NCI-H345 (cell line): ENCODE results near the gene EIF3B.
"Not testable (repeated sequence)": the region's sequence is repeated elsewhere in the genome, so short reads cannot be mapped to it uniquely, and the experiment has no call there.

Source experiments
- DNase-seq: peaks from one replicate; lab custom pipeline; 2025; lab: John Stamatoyannopoulos, UW

EIF3B gene

GRCh38 chr7:2347351-2348063 is 7.1 kb upstream of the EIF3B start:
- not testable (repeated sequence) for DNase-seq

- DNase-seq, result no peak
These were observed 4.6 kb upstream of the EIF3B start for GRCh38 chr7:2350055-2350454.

DNA sequence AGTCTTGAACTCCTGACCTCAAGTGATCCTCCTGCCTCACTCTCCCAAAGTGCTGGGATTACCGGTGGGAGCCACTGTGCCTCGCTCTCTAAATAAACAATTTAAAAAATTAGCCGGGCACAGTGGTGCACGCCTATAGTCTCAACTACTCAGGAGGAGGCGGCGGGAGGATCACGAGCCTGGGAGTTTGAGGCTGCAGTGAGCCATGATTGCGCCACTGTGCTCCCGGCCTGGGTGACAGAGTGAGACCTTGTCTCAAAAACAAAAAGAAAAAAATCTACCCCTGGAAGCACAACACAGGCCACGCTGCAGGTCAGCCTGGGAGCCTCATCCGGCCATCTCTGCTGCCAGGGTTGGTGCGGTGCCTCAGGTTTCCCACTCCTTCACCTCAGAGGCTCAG is 3.8 kb upstream of the EIF3B start:
- no peak for DNase-seq

DNA sequence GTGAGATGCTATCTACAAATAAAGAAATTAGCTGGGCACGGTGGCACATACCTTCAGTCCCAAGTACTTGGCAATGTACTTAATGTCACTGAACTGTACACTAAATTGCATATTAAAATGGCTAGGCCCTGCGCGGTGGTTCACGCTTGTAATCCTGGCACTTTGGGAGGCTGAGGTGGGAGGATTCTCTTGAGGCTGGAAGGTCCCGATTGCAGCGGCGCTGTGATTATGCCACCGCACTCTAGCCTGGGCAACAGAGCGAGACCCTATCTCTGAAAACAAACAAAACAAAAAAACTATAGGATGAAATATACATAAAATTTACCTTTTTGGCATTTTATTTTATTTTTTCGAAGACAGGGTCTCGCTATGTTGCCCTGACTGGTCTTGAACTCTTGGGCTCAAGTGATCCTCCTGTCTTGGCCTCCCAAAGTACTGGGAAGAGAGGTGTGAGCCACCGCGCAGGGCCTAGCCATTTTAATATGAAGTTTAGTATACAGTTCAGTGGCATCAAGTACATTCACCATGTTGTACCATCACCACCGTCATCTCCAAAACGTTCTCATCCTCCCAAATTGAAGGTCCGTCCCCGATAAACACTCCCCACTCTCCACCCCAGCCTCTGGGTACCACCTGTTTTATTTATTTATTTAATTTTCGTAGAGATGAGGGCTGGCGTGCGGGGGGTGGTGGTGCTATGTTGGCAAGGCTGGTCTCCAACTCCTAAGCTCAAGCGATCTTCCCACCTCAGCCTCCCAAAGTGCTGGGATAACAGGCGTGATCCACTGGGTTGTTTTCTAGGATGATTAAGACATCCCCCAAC is 1.3 kb upstream of the EIF3B start:
- DNase-seq, result no peak

- DNase-seq, result peak; percentile 87
These were observed 766 bp upstream of the EIF3B start for GRCh38 chr7:2353936-2354185.

GRCh38 chr7:2354939-2355704 is 495 bp downstream of the EIF3B start:
- no peak for DNase-seq

- DNase-seq, result no peak
These were observed 1.0 kb downstream of the EIF3B start for GRCh38 chr7:2355705-2356008.

- DNase-seq, result no peak
These were observed 2.5 kb downstream of the EIF3B start for GRCh38 chr7:2357165-2357564.

DNA sequence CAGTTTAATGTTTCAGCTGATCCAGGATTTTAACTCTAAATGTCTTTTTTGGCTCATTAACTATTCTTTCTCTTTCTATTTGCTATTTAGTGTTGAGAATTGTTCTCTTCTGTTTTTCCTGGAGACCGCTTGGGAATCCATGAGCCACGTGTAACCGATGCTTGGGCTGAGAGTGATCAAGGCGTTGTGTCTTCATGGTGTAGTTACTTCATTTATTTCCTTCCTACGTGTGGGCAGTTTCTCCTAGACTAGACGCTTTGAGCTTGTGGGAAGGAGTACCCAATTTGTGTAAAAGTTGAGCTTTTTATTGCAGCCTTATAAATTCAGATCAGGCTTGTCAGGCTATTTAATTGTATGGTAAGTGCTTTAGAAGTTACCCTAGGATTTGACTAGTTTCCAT is 2.9 kb downstream of the EIF3B start:
- no peak for DNase-seq

DNA sequence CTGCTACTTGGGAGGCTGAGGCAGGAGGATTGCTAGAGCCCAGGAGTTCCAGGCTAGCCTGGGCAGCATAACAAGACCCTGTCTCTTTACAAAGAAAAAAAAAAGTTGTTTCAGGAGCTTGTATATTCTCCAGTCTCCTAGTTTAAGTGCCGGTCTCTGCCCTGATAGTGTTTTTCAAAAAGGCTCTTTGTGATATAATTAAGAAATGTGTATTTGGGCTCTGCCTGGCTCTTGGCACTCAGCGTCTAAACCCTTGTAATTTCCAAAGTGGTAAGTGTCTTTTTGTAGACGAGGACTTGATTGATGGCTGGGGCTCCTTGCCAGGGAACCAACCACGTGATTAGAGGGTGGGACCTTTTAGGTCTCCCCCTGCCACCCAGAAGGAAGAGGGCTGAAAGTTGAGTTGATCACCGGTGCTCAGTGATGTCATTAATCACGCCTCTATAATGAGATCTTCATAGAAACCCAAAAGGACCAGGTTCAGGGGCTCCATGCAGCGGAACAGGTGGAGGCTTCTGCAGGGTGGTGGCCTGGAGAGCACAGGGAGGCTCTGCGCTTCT is 4.4 kb downstream of the EIF3B start:
- DNase-seq, result no peak

GRCh38 chr7:2359610-2360009 is 5.0 kb downstream of the EIF3B start:
- DNase-seq, result no peak

GRCh38 chr7:2360796-2361195 is 6.2 kb downstream of the EIF3B start:
- no peak for DNase-seq

DNA sequence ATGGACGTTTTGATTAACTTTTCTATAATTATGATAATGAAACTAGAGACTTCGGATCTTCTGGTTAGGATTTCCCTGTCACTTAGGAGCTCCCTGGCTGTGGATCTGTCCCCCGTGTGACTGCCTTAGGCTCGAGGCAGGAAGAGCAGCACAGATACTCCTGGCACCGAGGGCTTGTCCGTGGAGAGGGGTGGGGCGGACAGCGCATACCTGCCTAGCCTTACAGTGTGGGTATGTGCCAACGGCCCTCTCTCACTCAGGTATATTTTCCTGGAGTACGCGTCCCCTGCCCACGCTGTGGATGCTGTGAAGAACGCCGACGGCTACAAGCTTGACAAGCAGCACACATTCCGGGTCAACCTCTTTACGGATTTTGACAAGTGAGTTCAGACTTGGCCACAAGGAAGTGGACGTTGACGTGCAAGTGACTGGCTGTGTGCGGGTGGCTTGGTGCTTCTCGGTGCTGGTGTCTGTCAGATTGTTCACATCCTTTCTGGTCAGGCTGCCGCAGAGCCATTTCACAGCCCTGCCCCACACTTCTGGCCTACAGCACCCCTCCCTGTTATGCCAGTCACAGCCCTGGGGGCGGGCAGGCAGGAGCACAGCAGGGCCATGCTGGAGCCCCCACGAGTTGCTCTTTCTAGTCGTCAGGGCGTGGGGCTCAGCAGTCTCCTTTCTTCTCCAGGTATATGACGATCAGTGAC is 7.9 kb downstream of the EIF3B start:
- DNase-seq, result no peak

DNA sequence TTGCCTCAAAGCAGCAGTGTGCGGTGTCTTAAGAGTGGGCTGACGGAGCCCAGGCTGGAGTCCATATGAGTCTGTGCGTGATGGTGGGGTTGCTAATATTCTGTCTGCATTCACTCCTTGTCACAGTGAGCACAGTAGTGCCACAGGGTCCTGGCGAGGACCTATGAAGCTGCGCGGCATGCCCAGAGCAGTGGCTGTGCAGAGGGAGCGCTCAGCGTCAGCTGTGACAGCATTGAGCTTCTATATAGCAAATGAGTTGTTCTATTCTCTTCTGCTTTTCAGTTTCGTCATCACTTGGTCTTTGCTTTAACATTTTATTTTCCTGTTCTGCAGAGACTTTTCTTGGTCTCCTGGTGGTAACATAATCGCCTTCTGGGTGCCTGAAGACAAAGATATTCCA is 14.5 kb downstream of the EIF3B start:
- no peak for DNase-seq

GRCh38 chr7:2371329-2371728 is 16.7 kb downstream of the EIF3B start:
- no peak for DNase-seq

DNA sequence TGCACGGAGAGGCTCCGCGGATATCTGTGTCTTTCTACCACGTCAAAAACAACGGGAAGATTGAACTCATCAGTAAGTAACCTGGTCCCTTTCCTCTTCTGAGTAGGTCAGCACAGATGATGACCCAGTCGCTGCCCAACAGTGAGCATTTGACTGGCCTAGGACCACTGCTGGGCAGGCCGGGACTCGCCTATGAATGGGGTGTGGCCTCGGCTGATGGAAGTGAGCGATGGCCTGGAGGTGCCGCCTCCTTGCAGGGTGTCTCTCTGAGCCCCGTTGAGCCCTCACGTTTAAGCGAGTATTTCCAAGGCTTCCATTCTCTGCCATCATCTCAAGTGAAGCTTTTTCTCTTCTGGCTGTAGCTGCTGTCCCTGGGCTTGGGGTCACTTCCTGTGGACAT is 18.1 kb downstream of the EIF3B start:
- DNase-seq, result no peak

DNA sequence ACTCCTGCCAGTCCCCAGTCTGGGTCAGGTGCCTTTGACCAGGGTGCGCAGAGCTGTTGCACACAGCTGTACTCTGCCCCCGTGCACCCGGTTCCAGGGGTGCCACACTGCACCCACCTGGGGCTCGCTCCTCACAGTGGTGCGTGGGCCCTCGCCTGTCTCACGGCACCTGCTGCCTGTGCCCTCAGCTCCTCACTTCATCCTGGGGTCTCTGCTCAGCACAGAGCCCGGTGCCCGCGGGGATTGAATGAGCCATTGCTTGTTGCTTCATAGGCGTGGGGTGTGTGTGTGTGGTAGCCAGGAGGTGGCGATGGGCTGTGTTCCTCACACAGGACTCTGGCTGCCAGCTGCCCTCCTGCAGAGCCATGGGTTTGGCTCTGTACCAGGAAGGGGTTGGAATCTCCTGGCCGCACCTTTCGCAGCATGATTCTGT is 18.5 kb downstream of the EIF3B start:
- DNase-seq, result no peak

DNA sequence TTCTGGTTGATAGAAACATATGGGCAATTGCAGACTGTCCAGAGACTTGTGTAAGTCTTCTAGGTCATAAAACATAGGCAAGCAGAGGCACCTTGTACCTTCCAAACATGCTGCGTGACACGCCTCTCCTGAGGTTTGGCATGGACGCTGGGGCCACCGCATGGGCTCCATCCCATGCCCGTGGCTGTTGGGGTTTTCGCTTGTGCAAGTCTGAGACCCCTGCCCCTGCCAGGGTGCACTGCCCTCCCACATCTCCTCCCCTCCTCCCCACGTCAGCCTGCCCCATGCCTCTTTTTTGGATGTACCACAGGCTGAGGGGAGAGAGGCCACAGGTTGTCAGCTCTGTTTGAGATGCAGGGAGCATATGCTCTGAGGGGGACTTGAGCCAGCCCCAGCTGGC is 19.0 kb downstream of the EIF3B start:
- DNase-seq, result no peak

GRCh38 chr7:2374401-2374800 is 19.8 kb downstream of the EIF3B start:
- DNase-seq, result no peak

- DNase-seq, result no peak
These were observed 20.5 kb downstream of the EIF3B start for GRCh38 chr7:2374830-2375728.
